SK-N-SH (cell line): ENCODE measurements around the gene AP1S1. TPM values are rescaled to one million over a fixed set of nuclear protein-coding genes. Genes with fewer than 3 reads are reported as not detected.

Experiments used
- CTCF ChIA-PET: fragments of 300-600, 350-600 bp; formaldehyde crosslinking; extraction: SDS; loops from one replicate; lab custom pipeline; 2021; lab: Yijun Ruan, JAX
- POLR2A ChIA-PET: fragments of 350-600 bp; sonication (Branson Sonifier 250); formaldehyde crosslinking; extraction: SDS; loops from one replicate; lab custom pipeline; 2020; ENCODE audit warnings: antibody characterized with exemption, inconsistent platforms; lab: Yijun Ruan, JAX
- DNase-seq: peaks from one replicate; pipeline ENCODE4 v3.0.0; 2012
- H2AFZ ChIP-seq: fragments of 200-600 bp; sonication (generic); 2 replicates; pipeline ENCODE4 v1.8.1; 2016; ENCODE audit warnings: antibody characterized with exemption, mild to moderate bottlenecking, low read depth
- H3F3A ChIP-seq: fragments of 200-600 bp; sonication (generic); replicated peaks from 2 replicates; pipeline ENCODE3; 2016; ENCODE audit warnings: antibody characterized with exemption, mild to moderate bottlenecking; ENCODE audit not compliant: insufficient read depth
- H3K27ac ChIP-seq, 2 experiments: fragments of 200-500 bp in 1 of 2; fragments of 200-600 bp in 1 of 2; sonication (Bioruptor generic) in 1 of 2; sonication (generic), shearing (Covaris generic) in 1 of 2; 2 replicates each; pipeline versions ENCODE4 v1.5.1 to v1.6.1; 2014 to 2016; ENCODE audit warnings: low read depth in 2 of 2, inconsistent platforms in 1 of 2, low read length in 1 of 2, mild to moderate bottlenecking in 1 of 2, mixed read lengths in 1 of 2
- H3K27me3 ChIP-seq: fragments of 200-600 bp; sonication (generic), shearing (Covaris generic); 2 replicates; pipeline ENCODE4 v1.6.1; 2016; ENCODE audit warnings: mixed run types; ENCODE audit not compliant: insufficient read depth
- H3K36me3 ChIP-seq, 2 experiments: fragments of 200-500 bp in 1 of 2; fragments of 200-600 bp in 1 of 2; sonication (Bioruptor generic) in 1 of 2; sonication (generic) in 1 of 2; replicated peaks in 1 of 2; 2 replicates each; pipeline versions ENCODE3 to v1.5.1; 2014 to 2016; ENCODE audit warnings: low read length in 1 of 2, mild to moderate bottlenecking in 1 of 2; ENCODE audit not compliant: insufficient read depth in 2 of 2, control insufficient read depth in 1 of 2
- H3K4me1 ChIP-seq, 2 experiments: fragments of 200-500 bp in 1 of 2; fragments of 200-600 bp in 1 of 2; sonication (Bioruptor generic) in 1 of 2; sonication (generic), shearing (Covaris generic) in 1 of 2; 2 replicates each; pipeline versions ENCODE4 v1.5.1 to v1.6.1; 2014 to 2016; ENCODE audit warnings: low read depth in 1 of 2, low read length in 1 of 2, mixed run types in 1 of 2; ENCODE audit not compliant: insufficient read depth in 2 of 2, control insufficient read depth in 1 of 2
- H3K4me2 ChIP-seq: fragments of 200-600 bp; sonication (generic), shearing (Covaris generic); 2 replicates; pipeline ENCODE4 v1.6.1; 2017; ENCODE audit warnings: mixed run types
- H3K4me3 ChIP-seq, 2 experiments: fragments of 200-500 bp in 1 of 2; fragments of 200-600 bp in 1 of 2; sonication (Bioruptor generic) in 1 of 2; sonication (generic), shearing (Covaris generic) in 1 of 2; 2 replicates each; pipeline versions ENCODE4 v1.5.1 to v1.8.1; 2014 to 2016; ENCODE audit warnings: low read depth in 2 of 2, inconsistent platforms in 1 of 2, low read length in 1 of 2, mild to moderate bottlenecking in 1 of 2, mixed read lengths in 1 of 2, moderate library complexity in 1 of 2
- H3K79me2 ChIP-seq: fragments of 200-600 bp; sonication (generic); 2 replicates; pipeline ENCODE4 v1.8.1; 2017; ENCODE audit warnings: mild to moderate bottlenecking; ENCODE audit not compliant: insufficient read depth
- H3K9ac ChIP-seq: fragments of 200-600 bp; sonication (generic); 2 replicates; pipeline ENCODE4 v1.6.1; 2017; ENCODE audit warnings: mixed run types
- H3K9me2 ChIP-seq: fragments of 200-600 bp; sonication (generic); 2 replicates; pipeline ENCODE4 v1.6.1; 2017; ENCODE audit warnings: mixed run types
- H3K9me3 ChIP-seq: fragments of 200-600 bp; sonication (generic); 2 replicates; pipeline ENCODE4 v1.6.1; 2017; ENCODE audit warnings: mixed run types, mild to moderate bottlenecking, moderate library complexity
- H4K20me1 ChIP-seq: fragments of 200-600 bp; sonication (generic); 2 replicates; pipeline ENCODE4 v1.6.1; 2017; ENCODE audit warnings: mild to moderate bottlenecking, mixed run types; ENCODE audit not compliant: insufficient read depth
- CHD2 ChIP-seq: fragments of 150-350 bp; IDR thresholded peaks from 2 replicates; pipeline ENCODE4 v1.6.1; 2018; ENCODE audit warnings: low read length; ENCODE audit not compliant: partially characterized antibody
- CTCF ChIP-seq: fragments of 200-600 bp; sonication (generic); IDR thresholded peaks from 2 replicates; pipeline ENCODE4 v1.6.1; 2017; ENCODE audit warnings: antibody characterized with exemption, mild to moderate bottlenecking, moderate library complexity
- ELF1 ChIP-seq: IDR thresholded peaks from 2 replicates; pipeline ENCODE4 v1.4.0; 2012
- EP300 ChIP-seq, 2 experiments: IDR thresholded peaks; 2 replicates each; pipeline versions ENCODE4 v1.4.0 to v1.6.1; 2012; ENCODE audit warnings: borderline replicate concordance in 1 of 2, low read depth in 1 of 2, low read length in 1 of 2
- FOSL2 ChIP-seq: IDR thresholded peaks from 2 replicates; pipeline ENCODE4 v1.4.0; 2012; ENCODE audit warnings: low read depth, mild to moderate bottlenecking, moderate library complexity, borderline replicate concordance
- FOXJ3 ChIP-seq: sonication (generic); formaldehyde crosslinking; IDR thresholded peaks from 2 replicates; pipeline ENCODE4 v1.5.1; 2020; ENCODE audit warnings: mild to moderate bottlenecking, missing genetic modification reagents
- FOXM1 ChIP-seq: IDR thresholded peaks from 2 replicates; pipeline ENCODE4 v1.4.0; 2012; ENCODE audit warnings: low read depth, mild to moderate bottlenecking
- GABPA ChIP-seq: IDR thresholded peaks from 2 replicates; pipeline ENCODE4 v1.4.0; 2012; ENCODE audit warnings: low read depth, mild to moderate bottlenecking
- GATA2 ChIP-seq: sonication (generic); formaldehyde crosslinking; IDR thresholded peaks from 2 replicates; pipeline ENCODE4 v1.5.0; 2020; ENCODE audit warnings: mild to moderate bottlenecking, missing genetic modification reagents
- JUND ChIP-seq: IDR thresholded peaks from 2 replicates; pipeline ENCODE4 v1.4.0; 2012
- MEF2A ChIP-seq: IDR thresholded peaks from 2 replicates; pipeline ENCODE4 v1.4.0; 2012; ENCODE audit warnings: low read depth, borderline replicate concordance
- MXI1 ChIP-seq: IDR thresholded peaks from 2 replicates; pipeline ENCODE4 v1.6.1; 2012; ENCODE audit warnings: mild to moderate bottlenecking, low read depth, low read length, improper control_type of control experiment
- NFIC ChIP-seq: IDR thresholded peaks from 2 replicates; pipeline ENCODE4 v1.4.0; 2012; ENCODE audit warnings: borderline replicate concordance
- RAD21 ChIP-seq: IDR thresholded peaks from 2 replicates; pipeline ENCODE4 v1.6.1; 2012; ENCODE audit warnings: mild to moderate bottlenecking, low read length
- REST ChIP-seq: IDR thresholded peaks from 2 replicates; pipeline ENCODE4 v1.6.1; 2012; ENCODE audit warnings: mild to moderate bottlenecking, low read depth, low read length, moderate library complexity
- RFX5 ChIP-seq: IDR thresholded peaks from 2 replicates; pipeline ENCODE4 v1.6.1; 2012; ENCODE audit warnings: mild to moderate bottlenecking, improper control_type of control experiment, low read length
- SIN3A ChIP-seq: IDR thresholded peaks from 2 replicates; pipeline ENCODE4 v1.6.1; 2012; ENCODE audit warnings: low read depth, mild to moderate bottlenecking, low read length, moderate library complexity, borderline replicate concordance
- SMC3 ChIP-seq: IDR thresholded peaks from 2 replicates; pipeline ENCODE4 v1.6.1; 2012; ENCODE audit warnings: low read depth, low read length, improper control_type of control experiment
- TCF12 ChIP-seq: IDR thresholded peaks from 2 replicates; pipeline ENCODE4 v1.4.0; 2012
- TEAD4 ChIP-seq: IDR thresholded peaks from 2 replicates; pipeline ENCODE4 v1.4.0; 2012; ENCODE audit warnings: mild to moderate bottlenecking, borderline replicate concordance; ENCODE audit not compliant: insufficient read depth
- USF2 ChIP-seq: fragments of 150-350 bp; IDR thresholded peaks from 2 replicates; pipeline ENCODE4 v1.6.1; 2017; ENCODE audit warnings: antibody characterized with exemption, low read length, low read depth, borderline replicate concordance
- YY1 ChIP-seq: IDR thresholded peaks from 2 replicates; pipeline ENCODE4 v1.4.0; 2012; ENCODE audit warnings: low read depth, mild to moderate bottlenecking
- WGBS: methylation state at CpG from one replicate; pipeline ENCODE4 v1.1.6; 2017; ENCODE audit warnings: low lambda C conversion rate; 5-methylcytosine and 5-hydroxymethylcytosine counted together
- polyA plus RNA-seq, 3 experiments: library from polyadenylated mRNA; depleted of rRNA; stranded (reverse); fragments of >200 nt; gene quantifications; 2 replicates each; pipeline ENCODE4 v1.2.3, GENCODE V29; 2012
- TF ChIP-seq, protein P1 (sequence below): IDR thresholded peaks from 2 replicates; pipeline ENCODE4 v1.4.0; 2012; ENCODE audit warnings: low read depth
- TF ChIP-seq, protein P2 (sequence below): IDR thresholded peaks from 2 replicates; pipeline ENCODE4; 2012
- TF ChIP-seq, protein P3 (sequence below): fragments of 150-350 bp; IDR thresholded peaks from 2 replicates; pipeline ENCODE4 v1.6.1; 2016; ENCODE audit warnings: mild to moderate bottlenecking, low read depth, low read length

Gene AP1S1
- polyA plus RNA-seq, 1 of the 3 experiments (the other 2 are of a cell fraction), result 616 TPM

- peak; percentile 94 for DNase-seq
- Histone ChIP-seq H3F3A (peaks cover 26% of the 10 kb centered on the region), H3K9ac (no peak overlapping the region), H3K79me2 (no peaks in the 10 kb centered on the region), H3K4me1 (peaks cover 30 to 52% of the 10 kb centered on the region in 2 experiments), H2AFZ (no peak overlapping the region), H3K4me2 (peak overlapping the region; percentile 98), H3K27ac (peak overlapping the region in 1 of 2 experiments; percentile 59; a peak in 2 of 4 replicates), H3K9me2 (no peaks in the 10 kb centered on the region), H4K20me1 (peaks cover 2% of the 10 kb centered on the region), H3K27me3 (no peaks in the 10 kb centered on the region; the same call in 1 of the 2 replicates), H3K36me3 (no peaks in the 10 kb centered on the region), H3K9me3 (no peaks in the 10 kb centered on the region), H3K4me3 (peak overlapping the region; percentile 43 to 49)
- POLR2A ChIA-PET, result interaction anchor here (0.8 to 1.2 kb wide), 3 partner anchors 10 to 26 kb away, joined by 4 to 9 read pairs (median 5); partner anchors contain the start of gene NAT16
- CTCF ChIA-PET, result interaction anchor here (0.7 to 3.0 kb wide), 20 partner anchors 9 to 336 kb away, joined by 3 to 45 read pairs (median 6); partner anchors contain the start of genes MOGAT3, NAT16, PLOD3 and ZNHIT1
- 6% methylated on average over 32 of the region's 33 CpGs for WGBS
- TF ChIP-seq SIN3A (peak; percentile 71; the same call in 1 of the 2 replicates), RFX5 (no peak), FOSL2 (no peak), TEAD4 (no peak), NFIC (no peak), SMC3 (peak; percentile 85), TCF12 (no peak), ELF1 (no peak), USF2 (no peak), FOXM1 (no peak), CTCF (peak; percentile 99), RAD21 (peak; percentile 73), REST (peak; percentile 75), GATA2 (CRISPR knock-in tag) (peak; percentile 91), YY1 (no peak), MXI1 (peak; percentile 71; the same call in 1 of the 2 replicates), MEF2A (no peak), FOXJ3 (CRISPR knock-in tag) (no peak), GABPA (no peak), CHD2 (peak; percentile 45), JUND (no peak), EP300 (IDR thresholded peaks at IDR 0.05; ENCODE audit: borderline replicate concordance in 1 of 2, low read depth in 1 of 2, low read length in 1 of 2) (peak in 1 of 2 experiments; percentile 44; a peak in 1 of 4 replicates)
- TF ChIP-seq, protein P1, sequence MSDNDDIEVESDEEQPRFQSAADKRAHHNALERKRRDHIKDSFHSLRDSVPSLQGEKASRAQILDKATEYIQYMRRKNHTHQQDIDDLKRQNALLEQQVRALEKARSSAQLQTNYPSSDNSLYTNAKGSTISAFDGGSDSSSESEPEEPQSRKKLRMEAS, result peak; percentile 68
- TF ChIP-seq, protein P2, sequence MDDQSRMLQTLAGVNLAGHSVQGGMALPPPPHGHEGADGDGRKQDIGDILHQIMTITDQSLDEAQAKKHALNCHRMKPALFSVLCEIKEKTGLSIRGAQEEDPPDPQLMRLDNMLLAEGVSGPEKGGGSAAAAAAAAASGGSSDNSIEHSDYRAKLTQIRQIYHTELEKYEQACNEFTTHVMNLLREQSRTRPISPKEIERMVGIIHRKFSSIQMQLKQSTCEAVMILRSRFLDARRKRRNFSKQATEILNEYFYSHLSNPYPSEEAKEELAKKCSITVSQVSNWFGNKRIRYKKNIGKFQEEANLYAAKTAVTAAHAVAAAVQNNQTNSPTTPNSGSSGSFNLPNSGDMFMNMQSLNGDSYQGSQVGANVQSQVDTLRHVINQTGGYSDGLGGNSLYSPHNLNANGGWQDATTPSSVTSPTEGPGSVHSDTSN, result no peak; the same call in 1 of the 2 replicates
- TF ChIP-seq, protein P3, sequence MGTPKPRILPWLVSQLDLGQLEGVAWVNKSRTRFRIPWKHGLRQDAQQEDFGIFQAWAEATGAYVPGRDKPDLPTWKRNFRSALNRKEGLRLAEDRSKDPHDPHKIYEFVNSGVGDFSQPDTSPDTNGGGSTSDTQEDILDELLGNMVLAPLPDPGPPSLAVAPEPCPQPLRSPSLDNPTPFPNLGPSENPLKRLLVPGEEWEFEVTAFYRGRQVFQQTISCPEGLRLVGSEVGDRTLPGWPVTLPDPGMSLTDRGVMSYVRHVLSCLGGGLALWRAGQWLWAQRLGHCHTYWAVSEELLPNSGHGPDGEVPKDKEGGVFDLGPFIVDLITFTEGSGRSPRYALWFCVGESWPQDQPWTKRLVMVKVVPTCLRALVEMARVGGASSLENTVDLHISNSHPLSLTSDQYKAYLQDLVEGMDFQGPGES, result no peak
Measured at GRCh38 chr7:101169838-101170551, 15.7 kb downstream of the AP1S1 start.
